ENCODE results near the gene MYL9. TPM values are rescaled to one million over a fixed set of nuclear protein-coding genes. Genes with fewer than 3 reads are reported as not detected.
A peak's percentile ranks its signal among the peaks of the same experiment; 100 is the strongest.
"Not testable (repeated sequence)": the region's sequence is repeated elsewhere in the genome, so short reads cannot be mapped to it uniquely, and the experiment has no call there.

The MYL9 gene
- 3.8 and 10.0 TPM in 2 replicates for total RNA-seq (2014; rRNA removed; shearing (Covaris generic))
- 23.2 and 24.7 TPM in 2 replicates for polyA plus RNA-seq (2015; cell fraction: cytosol; rRNA removed)
- 10.6 and 10.7 TPM in 2 replicates for polyA plus RNA-seq (2015; cell fraction: nucleus; rRNA removed)

GRCh38 chr20:36541227-36541767 lies at the start of gene MYL9:
TSS of gene MYL9 (plus strand) at chr20:36541519. CDS start at chr20:36544885, 3,366 bp downstream.
- no peak for DNase-seq (ENCODE audit: low read depth)

- DNase-seq (ENCODE audit: low read depth): peak; percentile 49
These were observed 49.3 kb upstream of the MYL9 start for GRCh38 chr20:36491901-36492617.

- DNase-seq (ENCODE audit: low read depth): no peak
These were observed 48.1 kb upstream of the MYL9 start for GRCh38 chr20:36493051-36493800.

- peak; percentile 61 for DNase-seq (ENCODE audit: low read depth)
These were observed 47.6 kb upstream of the MYL9 start for GRCh38 chr20:36493801-36494114.

GRCh38 chr20:36496707-36497669 lies 44.3 kb upstream of the MYL9 start:
- no peak for DNase-seq (ENCODE audit: low read depth)

GRCh38 chr20:36497856-36498255 lies 43.5 kb upstream of the MYL9 start:
- no peak for DNase-seq (ENCODE audit: low read depth)

- DNase-seq (ENCODE audit: low read depth): no peak
These were observed 42.7 kb upstream of the MYL9 start for GRCh38 chr20:36498386-36499179.

- DNase-seq (ENCODE audit: low read depth): no peak
These were observed 42.1 kb upstream of the MYL9 start for GRCh38 chr20:36499211-36499610.

- DNase-seq (ENCODE audit: low read depth): peak; percentile 49
These were observed 41.4 kb upstream of the MYL9 start for GRCh38 chr20:36499723-36500501.

GRCh38 chr20:36501367-36502006 lies 39.8 kb upstream of the MYL9 start:
- no peak for DNase-seq (ENCODE audit: low read depth)

GRCh38 chr20:36504295-36504694 lies 37.0 kb upstream of the MYL9 start:
- no peak for DNase-seq (ENCODE audit: low read depth)

GRCh38 chr20:36506253-36506652 lies 35.1 kb upstream of the MYL9 start:
- no peak for DNase-seq (ENCODE audit: low read depth)

GRCh38 chr20:36507746-36508145 lies 33.6 kb upstream of the MYL9 start:
- no peak for DNase-seq (ENCODE audit: low read depth)

GRCh38 chr20:36519012-36519719 lies 22.2 kb upstream of the MYL9 start:
- no peak for DNase-seq (ENCODE audit: low read depth)

GRCh38 chr20:36519944-36520343 lies 21.4 kb upstream of the MYL9 start:
- no peak for DNase-seq (ENCODE audit: low read depth)

GRCh38 chr20:36521526-36521925 lies 19.8 kb upstream of the MYL9 start:
- DNase-seq (ENCODE audit: low read depth): no peak

GRCh38 chr20:36522412-36522811 lies 18.9 kb upstream of the MYL9 start:
- not testable (repeated sequence) for DNase-seq (ENCODE audit: low read depth)

- DNase-seq (ENCODE audit: low read depth): no peak
These were observed 18.0 kb upstream of the MYL9 start for GRCh38 chr20:36523341-36523740.
